K562 (cell line): ENCODE results near the gene TINCR. TPM values are rescaled to one million over a fixed set of nuclear protein-coding genes. Genes with fewer than 3 reads are reported as not detected.

Experiments used
- ATAC-seq: fragments of 200-7000 bp; cut with Tn5 transposase; 3 replicates; pipeline ENCODE4 v1.9.1; 2020; ENCODE audit warnings: moderate library complexity
- BruUV-seq: library from RNA; stranded (reverse); fragments of 400-500 nt; replicated peaks from 2 replicates; lab custom pipeline; 2021; lab: Mats Ljungman, UMichigan
- CTCF ChIA-PET: fragments of 300-600 bp; formaldehyde crosslinking; extraction: SDS; loops from one replicate; lab custom pipeline; 2021; ENCODE audit warnings: low intra/inter-chr PET ratio; lab: Yijun Ruan, JAX
- POLR2A ChIA-PET: fragments of 300-600, 350-650 bp; sonication (Branson Sonifier 250); formaldehyde crosslinking; extraction: SDS; loops from one replicate; lab custom pipeline; 2021; ENCODE audit warnings: antibody characterized with exemption, inconsistent platforms; lab: Yijun Ruan, JAX
- DNase-seq, 4 experiments: peaks; one replicate each; pipeline versions ENCODE4 v3.0.0 to v3.0.0-alpha.2; 2011 to 2018; ENCODE audit warnings: low spot score in 3 of 4, mixed read lengths in 3 of 4; ENCODE audit errors: extremely low read depth in 1 of 4
- FAIRE-seq: peaks from 2 replicates; lab custom pipeline; 2011; peaks lifted over from hg19 to GRCh38; lab: Jason Lieb, UNC
- H2AFZ ChIP-seq: 2 replicates; pipeline ENCODE4 v1.6.0; 2011; ENCODE audit warnings: low read depth, low read length, control low read depth, inconsistent platforms
- H3K27ac ChIP-seq: fragments of 200-600 bp; 3 replicates; pipeline ENCODE4 v1.8.0; 2011; ENCODE audit warnings: low read depth, mild to moderate bottlenecking, control low read depth, inconsistent platforms, low read length, moderate library complexity, mixed read lengths; ENCODE audit errors: extremely low read depth
- H3K27me3 ChIP-seq, 2 experiments: fragments of 300-600 bp in 1 of 2; 2 replicates in 1 of 2; 3 replicates in 1 of 2; pipeline versions ENCODE4 v1.6.0 to v1.8.0; 2011; ENCODE audit warnings: inconsistent platforms in 2 of 2, low read length in 2 of 2, mild to moderate bottlenecking in 1 of 2, mixed read lengths in 1 of 2, moderate library complexity in 1 of 2; ENCODE audit not compliant: control insufficient read depth in 2 of 2, insufficient read depth in 2 of 2
- H3K36me3 ChIP-seq: fragments of 300-600 bp; 3 replicates; pipeline ENCODE4 v1.8.0; 2011; ENCODE audit warnings: mild to moderate bottlenecking, low read length, inconsistent platforms; ENCODE audit not compliant: control insufficient read depth, insufficient read depth
- H3K4me1 ChIP-seq, 2 experiments: fragments of 200-600 bp in 1 of 2; replicated peaks in 1 of 2; 2 replicates in 1 of 2; 3 replicates in 1 of 2; pipeline versions ENCODE4 v1.5.1 to v1.8.0; 2011; ENCODE audit warnings: inconsistent platforms in 2 of 2, low read length in 2 of 2, mild to moderate bottlenecking in 1 of 2, mixed read lengths in 1 of 2, moderate library complexity in 1 of 2; ENCODE audit not compliant: control insufficient read depth in 2 of 2, insufficient read depth in 2 of 2
- H3K4me2 ChIP-seq: 2 replicates; pipeline ENCODE4 v1.6.1; 2011; ENCODE audit warnings: low read length, control low read depth, inconsistent platforms, mixed read lengths; ENCODE audit not compliant: insufficient read depth
- H3K4me3 ChIP-seq: fragments of 200-600 bp; sonication (generic), shearing (Covaris generic); 2 replicates; pipeline ENCODE4 v1.5.1; 2016; ENCODE audit warnings: control low read depth, inconsistent platforms
- H3K79me2 ChIP-seq: fragments of 200-600 bp; 3 replicates; pipeline ENCODE4 v1.8.0; 2011; ENCODE audit warnings: low read length, inconsistent platforms; ENCODE audit not compliant: control insufficient read depth, insufficient read depth
- H3K9ac ChIP-seq, 2 experiments: 2 replicates each; pipeline versions ENCODE4 v1.6.0 to v1.6.1; 2011; ENCODE audit warnings: low read depth in 2 of 2, low read length in 2 of 2, control low read depth in 1 of 2, inconsistent platforms in 1 of 2, mild to moderate bottlenecking in 1 of 2, mixed read lengths in 1 of 2; ENCODE audit not compliant: insufficient read depth in 1 of 2
- H3K9me1 ChIP-seq: one replicate; pipeline ENCODE4 v1.6.0; 2011; ENCODE audit warnings: inconsistent platforms, mild to moderate bottlenecking, low read length, moderate library complexity; ENCODE audit not compliant: control insufficient read depth, insufficient read depth
- H3K9me3 ChIP-seq: replicated peaks from 2 replicates; pipeline ENCODE4 v1.5.1; 2011; ENCODE audit warnings: low read depth, low read length, inconsistent platforms; ENCODE audit not compliant: control insufficient read depth, insufficient read depth
- H4K20me1 ChIP-seq: replicated peaks from 2 replicates; pipeline ENCODE4 v1.6.1; 2011; ENCODE audit warnings: low read length, inconsistent platforms, mixed read lengths; ENCODE audit not compliant: control insufficient read depth, insufficient read depth
- ELF4 ChIP-seq: fragments of 450-650 bp; formaldehyde crosslinking; IDR thresholded peaks from 2 replicates; pipeline ENCODE4 v1.4.0; 2022; ENCODE audit warnings: missing genetic modification characterization
- HEY1 ChIP-seq: fragments of 250-450 bp; sonication (Bioruptor Pico); IDR thresholded peaks from 2 replicates; pipeline ENCODE4 v1.5.0; 2020; ENCODE audit warnings: mild to moderate bottlenecking, moderate library complexity, borderline replicate concordance
- NRF1 ChIP-seq, 2 experiments: fragments of 450-650 bp; IDR thresholded peaks in 1 of 2; conservative IDR thresholded peaks in 1 of 2; 2 replicates each; pipeline ENCODE4 v1.6.1; 2014; ENCODE audit warnings: mild to moderate bottlenecking in 2 of 2
- RBM39 ChIP-seq: fragments of 200-400 bp; formaldehyde crosslinking; optimal IDR thresholded peaks from 2 replicates; pipeline ENCODE3; 2018; ENCODE audit warnings: low read depth, low read length
- SIRT6 ChIP-seq: IDR thresholded peaks from one replicate; pipeline ENCODE4 v1.6.1; 2012; ENCODE audit warnings: low read depth, mild to moderate bottlenecking, control low read depth, inconsistent platforms, low read length, moderate library complexity
- SNIP1 ChIP-seq: fragments of 450-650 bp; IDR thresholded peaks from 2 replicates; pipeline ENCODE4 v1.7.1; 2017; ENCODE audit warnings: low read depth, mild to moderate bottlenecking
- WGBS: fragments of 100-300 bp; shearing (Covaris generic); methylation state at CpG from one replicate; pipeline ENCODE4 v1.1.6; 2016; ENCODE audit warnings: low coverage, mixed read lengths; ENCODE audit not compliant: insufficient coverage; ENCODE audit errors: missing lambda C conversion rate; 5-methylcytosine and 5-hydroxymethylcytosine counted together
- in situ Hi-C: fragments of 300-500 bp; cut with MboI; formaldehyde crosslinking; loops from 4 replicates; pipeline ENCODE4 v1.15.0; 2018; ENCODE audit warnings: inconsistent platforms, mixed read lengths
- intact Hi-C: fragments of 100-400 bp; cut with micrococcal nuclease; formaldehyde crosslinking; loops from 2 replicates; pipeline ENCODE4 v1.14.2; 2022
- polyA plus RNA-seq, 8 experiments: library from polyadenylated mRNA; depleted of rRNA in 4 of 8; stranded (reverse) in 5 of 8; unstranded in 3 of 8; fragments of >200 nt; fragmentation: Nextera tagmentation in 2 of 8; fragmentation: Illumina TruSeq in 1 of 8; extraction: Ambion mirVana in 2 of 8; extraction: Trizol in 1 of 8; gene quantifications; 2 replicates each; pipeline versions ENCODE4 v1.2.1 to v1.2.3, GENCODE V29; 2011 to 2014; ENCODE audit warnings: inconsistent platforms in 1 of 8, missing spikeins in 1 of 8
- total RNA-seq, 7 experiments: library from RNA; depleted of rRNA in 6 of 7; stranded (reverse); fragments of >200 nt in 6 of 7; fragmentation: Illumina TruSeq in 2 of 7; extraction: Trizol in 2 of 7; gene quantifications; 2 replicates each; pipeline versions ENCODE4 v1.2.1 to v1.2.3, GENCODE V29; 2011 to 2021; ENCODE audit warnings: low replicate concordance in 1 of 7

The TINCR gene
- total and polyA plus RNA-seq, 9 of the 15 experiments (the other 6 are each of a cell fraction or from before 2014, with no cell fraction given): 0.03 to 0.24 (median 0.09) TPM; not detected in 1

- H3K79me2 ChIP-seq: no peaks in the 10 kb centered on the region
- peaks cover 0 to 7% of the 10 kb centered on the region in 2 experiments; a peak in 2 of 5 replicates for H3K4me1 ChIP-seq
- FAIRE-seq (no peak), DNase-seq (no peak), ATAC-seq (peak; percentile 39)
- H4K20me1 ChIP-seq: no peaks in the 10 kb centered on the region
- no peak overlapping the region for H2AFZ ChIP-seq
- ChIA-PET POLR2A (interaction anchor here (1.0 to 1.2 kb wide), 2 partner anchors 12 to 13 kb away, joined by 5 to 6 read pairs; no protein-coding TSS in a partner anchor), CTCF (no interaction called here)
- H3K9me1 ChIP-seq: no peaks in the 10 kb centered on the region
- 0 out of 4 replicates have a peak overlapping the region, but pooled peaks of 1 of the 2 experiments have one; percentile 4 for H3K9ac ChIP-seq
- H3K27ac ChIP-seq: no peak overlapping the region
- no peak overlapping the region for H3K4me3 ChIP-seq
- H3K27me3 ChIP-seq: peaks cover 14 to 28% of the 10 kb centered on the region in 2 experiments; a peak in 4 of 5 replicates
- TF ChIP-seq SNIP1: no peak
- no peak for TF ChIP-seq ELF4 (CRISPR knock-in tag)
- TF ChIP-seq NRF1 (conservative IDR thresholded peaks at IDR 0.05 in 1 of 2, IDR thresholded peaks at IDR 0.05 in 1 of 2): peak; percentile 39 to 53; a peak in 2 of 4 replicates
- no peak for TF ChIP-seq HEY1 (CRISPR knock-in tag)
- no peak for TF ChIP-seq RBM39
- TF ChIP-seq SIRT6: no peak
- in situ Hi-C loops: no loop called here
- H3K9me3 ChIP-seq: peaks cover 8% of the 10 kb centered on the region
- WGBS: 6% methylated on average over 2 of the region's 3 CpGs
- H3K4me2 ChIP-seq: no peak overlapping the region
- H3K36me3 ChIP-seq: no peaks in the 10 kb centered on the region
- no TSS peak for BruUV-seq
- intact Hi-C loops: no loop called here
These were observed 8.0 kb downstream of the TINCR start for GRCh38 chr19:5559804-5560133.
